IPS-NIHi11 (cell line): ENCODE results near the gene IQCF6.
"Not testable (repeated sequence)": the region's sequence is repeated elsewhere in the genome, so short reads cannot be mapped to it uniquely, and the experiment has no call there.

Source experiments
- DNase-seq: peaks from one replicate; pipeline ENCODE4 v3.0.0; 2012; ENCODE audit warnings: mixed read lengths, low spot score

The IQCF6 gene

GRCh38 chr3:51759203-51759602, 19.8 kb downstream of the IQCF6 start:
- no peak for DNase-seq

GRCh38 chr3:51753763-51754750, 25.0 kb downstream of the IQCF6 start:
- DNase-seq, result not testable (repeated sequence)

- DNase-seq, result no peak
These were observed 27.8 kb downstream of the IQCF6 start for GRCh38 chr3:51751287-51751686.

- no peak for DNase-seq
These were observed 28.2 kb downstream of the IQCF6 start for GRCh38 chr3:51750878-51751277.

- DNase-seq, result no peak
These were observed 30.7 kb downstream of the IQCF6 start for GRCh38 chr3:51748327-51748726.

GRCh38 chr3:51747840-51748239, 31.2 kb downstream of the IQCF6 start:
- no peak for DNase-seq

- DNase-seq, result not testable (repeated sequence)
These were observed 36.1 kb downstream of the IQCF6 start for GRCh38 chr3:51742978-51743377.

- DNase-seq, result not testable (repeated sequence)
These were observed 36.7 kb downstream of the IQCF6 start for GRCh38 chr3:51742320-51742719.

- DNase-seq, result no peak
These were observed 39.9 kb downstream of the IQCF6 start for GRCh38 chr3:51739110-51739509.

GRCh38 chr3:51735950-51736349, 43.1 kb downstream of the IQCF6 start:
- DNase-seq, result no peak

- no peak for DNase-seq
These were observed 44.0 kb downstream of the IQCF6 start for GRCh38 chr3:51735039-51735438.

- DNase-seq, result no peak
These were observed 44.5 kb downstream of the IQCF6 start for GRCh38 chr3:51734572-51734907.

- DNase-seq, result no peak
These were observed 45.0 kb downstream of the IQCF6 start for GRCh38 chr3:51733859-51734571.

GRCh38 chr3:51729042-51729633, 49.9 kb downstream of the IQCF6 start:
- DNase-seq, result no peak
